Natural killer cell treated with Interleukin-12 subunit alpha and Interleukin-12 subunit beta and Interleukin-15 and Interleukin-18, amount 100 ng/mL, for 72 hours (primary cell): Measurements from ENCODE around the gene PHIP. TPM values are rescaled to one million over a fixed set of nuclear protein-coding genes. Genes with fewer than 3 reads are reported as not detected.
A peak's percentile ranks its signal among the peaks of the same experiment; 100 is the strongest.

Experiments used
- ATAC-seq, 2 donors: fragments of 150-1000 bp; cut with Tn5 transposase in 1 of 2; sonication (Bioruptor Pico), chemical (Tn5 transposase) in 1 of 2; 2 replicates each; pipeline ENCODE4 v1.10.0; 2021
- DNase-seq: peaks from one replicate; pipeline ENCODE4 v3.0.0; 2022; ENCODE audit warnings: low spot score
- H3K27ac Mint-ChIP-seq, 2 donors: 1 replicate in 1 of 2; 2 replicates in 1 of 2; pipeline ENCODE4 v1.8.0; 2022; ENCODE audit warnings: mixed read lengths in 2 of 2, mild to moderate bottlenecking in 1 of 2, moderate library complexity in 1 of 2
- H3K27me3 Mint-ChIP-seq, 2 donors: 1 replicate in 1 of 2; 2 replicates in 1 of 2; pipeline ENCODE4 v1.8.0; 2022; ENCODE audit warnings: mixed read lengths in 2 of 2
- H3K36me3 Mint-ChIP-seq: one replicate; pipeline ENCODE4 v1.8.0; 2022; ENCODE audit warnings: mixed read lengths
- H3K4me1 Mint-ChIP-seq, 2 donors: 1 replicate in 1 of 2; 2 replicates in 1 of 2; pipeline ENCODE4 v1.8.0; 2022; ENCODE audit warnings: low read depth in 2 of 2, mixed read lengths in 2 of 2, mild to moderate bottlenecking in 1 of 2
- H3K4me3 Mint-ChIP-seq: one replicate; pipeline ENCODE4 v1.8.0; 2022; ENCODE audit warnings: mixed read lengths
- H3K9me3 Mint-ChIP-seq: 2 replicates; pipeline ENCODE4 v1.8.0; 2022; ENCODE audit warnings: mixed read lengths
- total RNA-seq, 2 donors: library from RNA; stranded (reverse); gene quantifications; one replicate each; pipeline ENCODE4 v1.2.3, GENCODE V29; 2022

PHIP gene
- total RNA-seq, 2 donors from 2014 or later = 34.8 to 40.7 TPM

DNA sequence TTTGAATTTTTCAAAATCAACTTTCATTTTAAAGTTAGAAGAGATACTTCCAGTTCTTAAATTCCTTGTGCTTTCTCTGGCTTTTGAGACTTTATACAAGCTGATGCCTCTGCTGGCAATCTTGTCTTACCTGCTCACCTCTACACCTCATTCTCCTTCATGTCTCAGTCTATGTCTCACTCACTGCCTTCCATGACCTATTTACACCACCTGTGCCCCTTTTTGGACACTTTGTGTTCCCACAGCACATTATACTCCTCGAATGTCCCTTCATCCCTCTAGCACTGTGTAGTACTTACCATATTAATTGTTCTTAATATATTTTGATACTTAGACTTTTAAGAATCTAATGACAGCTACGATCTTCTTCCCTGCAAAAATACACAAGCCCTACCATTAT, 15.3 kb downstream of the PHIP start:
- Mint-ChIP-seq H3K4me3 (no peak overlapping the region), H3K27ac (no peak overlapping the region), H3K36me3 (peaks cover 10% of the 10 kb centered on the region), H3K4me1 (peaks cover 5% of the 10 kb centered on the region in 2 donors), H3K9me3 (no peaks in the 10 kb centered on the region), H3K27me3 (no peaks in the 10 kb centered on the region)
- no peak for DNase-seq
- no peak for ATAC-seq

- H3K27me3 Mint-ChIP-seq = no peaks in the 10 kb centered on the region
- DNase-seq (no peak), ATAC-seq (no peak)
- no peak overlapping the region for H3K27ac Mint-ChIP-seq
- H3K36me3 Mint-ChIP-seq = peaks cover 22% of the 10 kb centered on the region
- H3K4me1 Mint-ChIP-seq = peaks cover 7% of the 10 kb centered on the region in 2 donors
- H3K4me3 Mint-ChIP-seq = no peak overlapping the region
- no peaks in the 10 kb centered on the region for H3K9me3 Mint-ChIP-seq
These were observed 20.3 kb downstream of the PHIP start for GRCh38 chr6:79057746-79058145.

- DNase-seq (no peak), ATAC-seq (no peak)
- Mint-ChIP-seq H3K27ac (no peak overlapping the region), H3K27me3 (no peaks in the 10 kb centered on the region), H3K4me1 (peaks cover 7% of the 10 kb centered on the region in 2 donors), H3K36me3 (peaks cover 33% of the 10 kb centered on the region), H3K4me3 (no peak overlapping the region), H3K9me3 (no peaks in the 10 kb centered on the region)
These were observed 21.8 kb downstream of the PHIP start for GRCh38 chr6:79056226-79056625.

DNA sequence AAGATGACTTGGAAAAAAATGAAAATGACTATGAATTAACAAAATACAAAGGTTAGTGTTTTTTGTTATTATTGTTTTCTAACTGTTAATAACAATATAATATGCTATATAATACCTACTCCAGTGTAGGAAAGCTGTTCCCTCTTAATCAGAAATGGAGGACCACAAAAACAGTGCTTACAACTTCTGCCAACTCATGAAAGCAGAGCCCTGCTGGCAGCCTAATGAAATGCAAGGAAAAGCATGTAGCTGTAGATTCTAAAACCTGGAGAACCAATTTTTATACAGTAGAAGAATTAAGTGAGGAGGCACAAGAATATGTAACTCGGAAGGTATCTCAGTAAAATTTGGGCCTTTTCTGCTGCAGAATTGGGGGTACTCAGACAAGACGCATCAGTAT, 29.4 kb downstream of the PHIP start:
- DNase-seq (no peak), ATAC-seq (no peak)
- Mint-ChIP-seq H3K4me3 (no peak overlapping the region), H3K36me3 (peaks cover 32% of the 10 kb centered on the region), H3K27me3 (no peaks in the 10 kb centered on the region), H3K9me3 (no peaks in the 10 kb centered on the region), H3K27ac (no peak overlapping the region), H3K4me1 (peaks cover 5 to 26% of the 10 kb centered on the region in 2 donors)

DNA sequence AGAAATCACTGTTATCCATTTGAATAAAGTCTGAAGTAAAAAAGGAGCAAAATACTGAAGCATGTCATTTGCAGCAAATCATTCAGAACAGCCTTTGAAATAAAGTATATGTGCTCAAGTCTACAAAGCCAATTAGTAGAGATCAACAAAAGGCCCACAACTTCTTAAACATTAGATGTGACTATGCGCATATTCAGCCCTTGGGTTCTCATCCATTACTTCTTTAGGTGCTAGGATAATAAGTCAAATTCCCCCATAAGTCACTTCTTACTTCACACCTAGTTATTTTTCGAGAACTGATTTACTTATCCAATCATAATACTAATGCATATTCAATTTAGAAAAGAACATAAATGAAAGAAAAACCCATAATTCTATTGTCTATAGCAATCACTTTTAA, 31.0 kb downstream of the PHIP start:
- peaks cover 22% of the 10 kb centered on the region for H3K36me3 Mint-ChIP-seq
- peak overlapping the region in 1 of 2 donors; percentile 41 for H3K27ac Mint-ChIP-seq
- ATAC-seq = no peak
- H3K9me3 Mint-ChIP-seq = no peaks in the 10 kb centered on the region
- no peak for DNase-seq
- no peaks in the 10 kb centered on the region for H3K27me3 Mint-ChIP-seq
- H3K4me3 Mint-ChIP-seq = no peak overlapping the region
- peaks cover 8 to 34% of the 10 kb centered on the region in 2 donors for H3K4me1 Mint-ChIP-seq

DNA sequence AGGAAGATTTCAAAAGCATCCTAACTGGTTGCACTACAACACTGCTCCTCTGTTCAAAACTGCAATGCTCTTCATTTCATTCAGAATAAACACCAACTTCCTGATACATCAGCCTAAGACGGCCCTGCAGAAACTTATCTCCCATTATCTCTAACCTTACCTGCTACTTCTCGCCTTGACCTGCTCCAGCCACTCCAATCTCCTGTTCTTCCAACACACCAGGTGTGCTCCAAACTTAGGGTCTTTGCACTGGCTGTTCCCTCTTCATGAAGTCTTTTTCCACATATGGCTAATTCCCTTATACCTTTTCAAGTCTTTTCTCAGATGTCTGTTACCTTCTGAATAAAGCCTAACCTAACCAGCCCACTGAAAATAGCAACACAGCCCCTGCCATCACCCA, 32.1 kb downstream of the PHIP start:
- DNase-seq (no peak), ATAC-seq (no peak)
- H3K4me1 Mint-ChIP-seq = peaks cover 8 to 34% of the 10 kb centered on the region in 2 donors
- no peak overlapping the region for H3K27ac Mint-ChIP-seq
- H3K27me3 Mint-ChIP-seq = no peaks in the 10 kb centered on the region
- no peaks in the 10 kb centered on the region for H3K9me3 Mint-ChIP-seq
- peaks cover 18% of the 10 kb centered on the region for H3K36me3 Mint-ChIP-seq
- no peak overlapping the region for H3K4me3 Mint-ChIP-seq

DNA sequence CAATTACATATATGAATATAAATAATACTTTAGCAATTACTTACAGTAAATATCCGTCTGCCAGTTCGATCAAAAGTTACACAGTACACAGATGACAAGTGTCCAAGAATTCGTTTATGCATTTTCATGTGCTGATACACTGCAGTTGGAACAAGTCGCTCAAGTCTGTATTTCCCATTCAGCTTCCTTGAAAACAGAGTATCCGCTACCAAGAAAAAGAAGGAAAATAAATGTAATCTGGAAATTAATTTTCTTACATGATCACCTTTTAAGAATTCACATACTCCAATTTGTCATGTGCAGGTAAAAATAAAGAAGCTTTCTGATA, 35.3 kb downstream of the PHIP start:
- Mint-ChIP-seq H3K27me3 (no peaks in the 10 kb centered on the region), H3K4me1 (peaks cover 17 to 42% of the 10 kb centered on the region in 2 donors), H3K4me3 (no peak overlapping the region), H3K27ac (peak overlapping the region in 1 of 2 donors; percentile 45), H3K9me3 (no peaks in the 10 kb centered on the region), H3K36me3 (peaks cover 17% of the 10 kb centered on the region)
- ATAC-seq (no peak), DNase-seq (no peak)

GRCh38 chr6:79042088-79042798, 35.8 kb downstream of the PHIP start:
- Mint-ChIP-seq H3K9me3 (no peaks in the 10 kb centered on the region), H3K4me1 (peaks cover 20 to 41% of the 10 kb centered on the region in 2 donors), H3K36me3 (peaks cover 23% of the 10 kb centered on the region), H3K27ac (peak overlapping the region in 1 of 2 donors; percentile 45), H3K27me3 (no peaks in the 10 kb centered on the region), H3K4me3 (no peak overlapping the region)
- ATAC-seq (peak in 1 of 2 donors; percentile 46), DNase-seq (no peak)

DNA sequence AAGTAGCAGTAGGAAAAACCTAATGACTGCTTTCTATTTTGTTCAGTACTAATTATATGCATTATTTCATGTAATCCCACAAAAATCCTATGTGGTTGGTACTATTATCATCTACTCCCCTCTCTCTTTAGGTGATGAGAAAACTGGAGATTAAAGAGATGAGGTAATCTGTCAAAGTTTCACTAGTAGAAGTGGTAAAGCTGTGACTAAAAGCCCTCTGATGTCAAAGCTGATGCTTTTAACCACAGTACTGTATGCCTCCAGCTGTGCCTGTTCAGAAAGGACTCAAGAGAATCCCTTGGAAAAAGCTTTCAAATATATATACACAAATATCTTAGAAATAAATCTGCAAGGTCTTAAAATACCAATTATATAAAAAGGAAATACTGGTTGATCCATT, 38.0 kb downstream of the PHIP start:
- peaks cover 23% of the 10 kb centered on the region for H3K36me3 Mint-ChIP-seq
- DNase-seq = no peak
- peak in 1 of 2 donors; percentile 89 for ATAC-seq
- peaks cover 25 to 43% of the 10 kb centered on the region in 2 donors for H3K4me1 Mint-ChIP-seq
- H3K27me3 Mint-ChIP-seq = no peaks in the 10 kb centered on the region
- no peak overlapping the region for H3K4me3 Mint-ChIP-seq
- no peak overlapping the region for H3K27ac Mint-ChIP-seq
- no peaks in the 10 kb centered on the region for H3K9me3 Mint-ChIP-seq

DNA sequence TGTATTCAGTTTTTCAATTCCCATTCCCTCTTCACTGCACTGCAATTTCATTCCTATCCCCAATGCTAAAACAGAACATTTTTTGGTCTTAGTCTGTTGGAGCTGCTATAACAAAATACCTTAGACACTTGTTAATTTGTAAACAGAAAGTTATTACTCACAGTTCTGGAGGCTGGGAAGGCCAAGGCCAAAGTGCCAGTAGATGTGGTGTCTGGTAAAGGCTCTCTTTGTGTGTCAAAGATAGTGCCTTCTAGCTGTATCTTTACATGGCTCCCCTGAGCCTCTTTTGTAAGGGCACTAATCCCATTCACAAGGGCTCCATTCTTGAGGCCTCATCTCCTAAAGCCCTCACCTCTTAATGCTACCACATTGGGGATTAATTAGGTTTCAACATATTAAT, 40.0 kb downstream of the PHIP start:
- H3K36me3 Mint-ChIP-seq = peaks cover 23% of the 10 kb centered on the region

GRCh38 chr6:79034865-79035264, 43.2 kb downstream of the PHIP start:
- Mint-ChIP-seq H3K9me3 (no peaks in the 10 kb centered on the region), H3K4me1 (peaks cover 43 to 53% of the 10 kb centered on the region in 2 donors), H3K4me3 (peak overlapping the region; percentile 51), H3K36me3 (peaks cover 33% of the 10 kb centered on the region), H3K27me3 (no peaks in the 10 kb centered on the region), H3K27ac (peak overlapping the region; percentile 17 to 73)
- ATAC-seq (peak; percentile 90 to 96), DNase-seq (no peak)

More for the DNA sequence above, 40.0 kb downstream of the PHIP start:
- Mint-ChIP-seq H3K27me3 (no peaks in the 10 kb centered on the region), H3K9me3 (no peaks in the 10 kb centered on the region), H3K4me1 (peaks cover 31 to 45% of the 10 kb centered on the region in 2 donors), H3K4me3 (no peak overlapping the region), H3K27ac (no peak overlapping the region)
- no peak for DNase-seq
- no peak for ATAC-seq

DNA sequence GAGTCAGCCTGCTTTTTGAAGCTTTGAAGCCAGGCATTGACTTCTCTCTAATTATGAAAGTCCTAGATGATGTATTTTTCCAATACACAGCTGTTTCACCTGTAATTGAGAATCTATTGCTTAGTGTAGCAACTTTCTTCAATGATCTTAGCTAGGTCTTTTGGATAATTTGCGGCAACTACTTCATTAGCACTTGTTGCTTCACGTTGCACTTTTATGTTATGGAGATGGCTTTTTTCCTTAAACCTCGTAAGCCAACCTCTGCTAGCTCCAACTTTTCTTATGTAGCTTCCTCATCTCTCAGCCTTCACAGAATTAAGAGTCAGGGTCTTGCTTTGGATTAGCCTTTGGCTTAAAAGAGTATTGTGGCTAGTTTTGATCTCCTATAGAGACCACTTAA, 44.8 kb downstream of the PHIP start:
- Mint-ChIP-seq H3K36me3 (peaks cover 23% of the 10 kb centered on the region), H3K4me3 (no peak overlapping the region), H3K4me1 (peaks cover 40 to 49% of the 10 kb centered on the region in 2 donors), H3K27ac (no peak overlapping the region), H3K27me3 (no peaks in the 10 kb centered on the region), H3K9me3 (no peaks in the 10 kb centered on the region)
- ATAC-seq = no peak
- no peak for DNase-seq

DNA sequence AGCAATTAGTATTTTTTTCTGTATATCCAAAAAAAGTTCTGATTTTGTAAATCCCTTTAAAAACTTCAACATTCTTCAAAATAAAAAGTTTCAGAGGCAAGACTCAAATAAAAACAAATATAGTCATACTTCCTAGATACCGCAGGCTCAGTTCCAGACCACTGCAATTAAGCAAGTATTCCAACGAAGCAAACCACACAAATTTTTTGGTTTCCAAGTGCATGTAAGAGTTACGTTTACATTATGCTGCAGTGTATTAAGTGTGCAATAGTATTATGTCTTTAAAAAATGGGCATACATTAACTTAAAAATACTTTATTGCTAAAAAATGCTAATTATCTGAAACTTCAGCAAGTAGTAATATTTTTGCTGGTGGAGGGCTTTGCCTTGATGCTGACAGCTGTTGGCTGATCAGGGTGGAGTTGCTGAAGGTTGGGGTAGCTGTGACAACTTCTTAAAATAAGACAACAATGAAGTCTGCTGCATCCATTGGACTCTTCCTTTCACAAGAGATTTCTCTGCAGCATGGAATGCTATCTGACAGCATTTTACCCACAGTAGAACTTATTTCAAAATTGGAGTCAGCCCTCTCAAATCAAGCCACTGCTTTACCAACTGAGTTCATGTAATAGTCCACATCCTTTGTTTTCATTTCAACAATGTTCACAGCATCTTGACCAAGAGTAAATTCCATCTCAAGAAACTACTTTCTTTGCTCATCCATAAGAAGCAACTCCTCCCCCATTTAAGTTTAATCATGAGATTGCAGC, 46.0 kb downstream of the PHIP start:
- no peak overlapping the region for H3K27ac Mint-ChIP-seq

GRCh38 chr6:79030511-79030910, 47.5 kb downstream of the PHIP start:
- Mint-ChIP-seq H3K27ac (no peak overlapping the region), H3K4me3 (no peak overlapping the region), H3K27me3 (no peaks in the 10 kb centered on the region), H3K9me3 (no peaks in the 10 kb centered on the region), H3K36me3 (peaks cover 10% of the 10 kb centered on the region), H3K4me1 (peaks cover 37 to 46% of the 10 kb centered on the region in 2 donors)
- no peak for DNase-seq
- no peak for ATAC-seq

More for the DNA sequence above, 46.0 kb downstream of the PHIP start:
- H3K36me3 Mint-ChIP-seq = peaks cover 14% of the 10 kb centered on the region
- DNase-seq = no peak
- no peak for ATAC-seq
- peaks cover 44 to 53% of the 10 kb centered on the region in 2 donors for H3K4me1 Mint-ChIP-seq
- no peak overlapping the region for H3K4me3 Mint-ChIP-seq
- H3K27me3 Mint-ChIP-seq = no peaks in the 10 kb centered on the region
- no peaks in the 10 kb centered on the region for H3K9me3 Mint-ChIP-seq
